Endothelial cell of umbilical vein (primary cell): ENCODE results near the gene OXSR1. TPM values are rescaled to one million over a fixed set of nuclear protein-coding genes. Genes with fewer than 3 reads are reported as not detected.

Source experiments
- BruUV-seq: library from RNA; stranded (reverse); fragments of 400-500 nt; replicated peaks from 2 replicates; lab custom pipeline; 2021; lab: Mats Ljungman, UMichigan
- CTCF ChIA-PET: fragments of 300-600, 350-600 bp; sonication (Branson Sonifier 250); formaldehyde crosslinking; loops from one replicate; lab custom pipeline; 2021; ENCODE audit warnings: antibody characterized with exemption, inconsistent platforms; lab: Charles Lee
- POLR2A ChIA-PET: fragments of 300-600, 350-600 bp; sonication (Branson Sonifier 250); formaldehyde crosslinking; loops from one replicate; lab custom pipeline; 2021; ENCODE audit warnings: antibody characterized with exemption, inconsistent platforms; lab: Charles Lee
- DNase-seq: peaks from one replicate; pipeline ENCODE4 v3.0.0-alpha.2; 2011; ENCODE audit warnings: low read depth, low spot score
- FAIRE-seq: peaks from 2 replicates; lab custom pipeline; 2011; peaks lifted over from hg19 to GRCh38; lab: Jason Lieb, UNC
- H2AFZ ChIP-seq: 2 replicates; pipeline ENCODE4 v1.6.0; 2012; ENCODE audit warnings: low read depth, low read length, control low read depth, inconsistent platforms
- H3K27ac ChIP-seq: 2 replicates; pipeline ENCODE4 v1.5.1; 2011; ENCODE audit warnings: low read depth, mild to moderate bottlenecking, control low read depth, low read length, moderate library complexity; ENCODE audit not compliant: insufficient read depth
- H3K27me3 ChIP-seq, 2 experiments: 2 replicates each; pipeline versions ENCODE4 v1.6.0 to v1.6.1; 2011; ENCODE audit warnings: low read length in 2 of 2, mixed read lengths in 1 of 2; ENCODE audit not compliant: control insufficient read depth in 2 of 2, insufficient read depth in 2 of 2
- H3K36me3 ChIP-seq, 2 experiments: 2 replicates in 1 of 2; 3 replicates in 1 of 2; pipeline ENCODE4 v1.5.1; 2011; ENCODE audit warnings: low read length in 2 of 2, mild to moderate bottlenecking in 1 of 2, moderate library complexity in 1 of 2; ENCODE audit not compliant: control insufficient read depth in 2 of 2, insufficient read depth in 2 of 2; ENCODE audit errors: extremely low read depth in 1 of 2
- H3K4me1 ChIP-seq: 3 replicates; pipeline ENCODE4 v1.5.1; 2011; ENCODE audit warnings: mild to moderate bottlenecking, low read length; ENCODE audit not compliant: control insufficient read depth, insufficient read depth; ENCODE audit errors: extremely low read depth
- H3K4me2 ChIP-seq: 2 replicates; pipeline ENCODE4 v1.6.1; 2011; ENCODE audit warnings: low read length, control low read depth, mixed read lengths; ENCODE audit not compliant: insufficient read depth
- H3K4me3 ChIP-seq, 3 experiments: fragments of 200-600 bp in 1 of 3; sonication (generic), shearing (Covaris generic) in 1 of 3; replicated peaks in 1 of 3; 2 replicates each; pipeline ENCODE4 v1.5.1; 2011 to 2016; ENCODE audit warnings: control low read depth in 3 of 3, low read length in 3 of 3, mild to moderate bottlenecking in 2 of 3, inconsistent platforms in 1 of 3, low read depth in 1 of 3, moderate library complexity in 1 of 3; ENCODE audit not compliant: insufficient read depth in 1 of 3
- H3K79me2 ChIP-seq: 2 replicates; pipeline ENCODE4 v1.6.0; 2012; ENCODE audit warnings: low read length, inconsistent platforms; ENCODE audit not compliant: control insufficient read depth, insufficient read depth
- H3K9ac ChIP-seq: replicated peaks from 2 replicates; pipeline ENCODE3; 2011; ENCODE audit warnings: low read length, control low read depth; ENCODE audit not compliant: insufficient read depth; ENCODE audit errors: extremely low read depth
- H3K9me1 ChIP-seq: replicated peaks from 3 replicates; pipeline ENCODE4 v1.6.0; 2011; ENCODE audit warnings: mild to moderate bottlenecking, low read length; ENCODE audit not compliant: control insufficient read depth, insufficient read depth; ENCODE audit errors: extremely low read depth
- H3K9me3 ChIP-seq: replicated peaks from 2 replicates; pipeline ENCODE4 v1.5.1; 2012; ENCODE audit warnings: low read length, inconsistent platforms; ENCODE audit not compliant: control insufficient read depth, insufficient read depth
- H4K20me1 ChIP-seq: replicated peaks from 2 replicates; pipeline ENCODE3; 2011; ENCODE audit warnings: mild to moderate bottlenecking, low read length; ENCODE audit not compliant: control insufficient read depth, insufficient read depth; ENCODE audit errors: extremely low read depth
- CTCF ChIP-seq, 2 donors: IDR thresholded peaks; 1 replicate in 1 of 2; 2 replicates in 1 of 2; pipeline ENCODE4 v1.5.1; 2011; ENCODE audit warnings: low read length in 2 of 2, mild to moderate bottlenecking in 2 of 2, moderate library complexity in 2 of 2, control low read depth in 1 of 2, inconsistent platforms in 1 of 2, low read depth in 1 of 2; ENCODE audit not compliant: insufficient read depth in 1 of 2; ENCODE audit errors: extremely low read depth in 1 of 2
- EZH2 ChIP-seq: IDR thresholded peaks from 2 replicates; pipeline ENCODE4 v1.6.1; 2012; ENCODE audit warnings: borderline replicate concordance, low read depth, mild to moderate bottlenecking, moderate library complexity, low read length, inconsistent platforms; ENCODE audit not compliant: severe bottlenecking
- FOS ChIP-seq: IDR thresholded peaks from 2 replicates; pipeline ENCODE4 v1.6.1; 2011; ENCODE audit warnings: mild to moderate bottlenecking, low read length, moderate library complexity, borderline replicate concordance; ENCODE audit not compliant: insufficient read depth
- GATA2 ChIP-seq: IDR thresholded peaks from 2 replicates; pipeline ENCODE4 v1.7.0; 2011; ENCODE audit warnings: low read depth, mild to moderate bottlenecking, moderate library complexity, mixed read lengths, low read length; ENCODE audit not compliant: insufficient read length, insufficient read depth
- JUN ChIP-seq: IDR thresholded peaks from 2 replicates; pipeline ENCODE4 v1.6.1; 2011; ENCODE audit warnings: borderline replicate concordance, low read depth; ENCODE audit not compliant: insufficient read length, insufficient read depth
- MAX ChIP-seq: IDR thresholded peaks from 2 replicates; pipeline ENCODE4 v1.6.1; 2011; ENCODE audit not compliant: insufficient read depth, insufficient read length
- MYC ChIP-seq: IDR thresholded peaks from one replicate; pipeline ENCODE4 v1.6.1; 2011; ENCODE audit warnings: mild to moderate bottlenecking, low read depth, low read length
- POLR2A ChIP-seq: IDR thresholded peaks from 2 replicates; pipeline ENCODE4 v1.6.1; 2012; ENCODE audit warnings: low read depth, mild to moderate bottlenecking, control low read depth, low read length
- POLR2AphosphoS5 ChIP-seq: IDR thresholded peaks from 2 replicates; pipeline ENCODE4 v1.6.1; 2012; ENCODE audit warnings: low read depth, mild to moderate bottlenecking, control low read depth, low read length, moderate library complexity; ENCODE audit not compliant: insufficient read depth
- dilution Hi-C: fragments of 300-500 bp; cut with MboI; formaldehyde crosslinking; loops from one replicate; pipeline ENCODE4 v1.15.0; 2019; ENCODE audit warnings: low sequenced_read_pairs; ENCODE audit not compliant: extremely low pct_ligation_motif_present
- intact Hi-C: fragments of 100-400 bp; cut with micrococcal nuclease; formaldehyde crosslinking; loops from one replicate; pipeline ENCODE4 v1.10.0; 2022
- polyA plus RNA-seq, 4 experiments: library from polyadenylated mRNA; depleted of rRNA in 3 of 4; stranded (reverse) in 3 of 4; unstranded in 1 of 4; fragments of >200 nt; gene quantifications; 2 replicates each; pipeline versions ENCODE4 v1.2.1 to v1.2.3, GENCODE V29; 2011 to 2012; ENCODE audit warnings: missing spikeins in 1 of 4
- total RNA-seq: library from RNA; stranded (reverse); gene quantifications from 2 replicates; pipeline ENCODE4 v1.2.3, GENCODE V29; 2021

The OXSR1 gene
- total and polyA plus RNA-seq, 2 donors (not counting 3 experiments of a cell fraction or from before 2014, with no cell fraction given): 15.1 to 32.9 TPM

GRCh38 chr3:38235466-38235865, 70.1 kb downstream of the OXSR1 start:
- no peaks in the 10 kb centered on the region for H3K9me3 ChIP-seq
- H4K20me1 ChIP-seq: no peaks in the 10 kb centered on the region
- BruUV-seq: no TSS peak
- no peak overlapping the region for H3K4me2 ChIP-seq
- no peak overlapping the region for H3K9ac ChIP-seq
- no peak overlapping the region for H3K4me3 ChIP-seq
- no peaks in the 10 kb centered on the region for H3K79me2 ChIP-seq
- peaks cover 0 to 7% of the 10 kb centered on the region in 2 experiments for H3K36me3 ChIP-seq
- ChIA-PET POLR2A (no interaction called here), CTCF (interaction anchor here (0.9 to 1.5 kb wide), 2 partner anchors 8 to 12 kb away, joined by 3 to 6 read pairs; no protein-coding TSS in a partner anchor)
- DNase-seq (peak; percentile 7), FAIRE-seq (peak; percentile 81)
- H2AFZ ChIP-seq: no peak overlapping the region
- TF ChIP-seq FOS (peak; percentile 15), GATA2 (peak; percentile 42), POLR2AphosphoS5 (no peak), JUN (peak; percentile 3), CTCF (IDR thresholded peaks at IDR 0.05; ENCODE audit: extremely low read depth in 1 of 2, insufficient read depth in 1 of 2, low read depth in 1 of 2, low read length in 2 of 2) (no peak), POLR2A (no peak), MYC (no peak), EZH2 (no peak), MAX (no peak)
- intact Hi-C loops: no loop called here
- no peaks in the 10 kb centered on the region for H3K9me1 ChIP-seq
- peaks cover 4% of the 10 kb centered on the region for H3K4me1 ChIP-seq
- no peak overlapping the region for H3K27ac ChIP-seq
- dilution Hi-C loops: no loop called here
- H3K27me3 ChIP-seq: no peaks in the 10 kb centered on the region
